HepG2 (cell line): ENCODE data around the gene RPL38. TPM values are rescaled to one million over a fixed set of nuclear protein-coding genes. Genes with fewer than 3 reads are reported as not detected.
A peak's percentile ranks its signal among the peaks of the same experiment; 100 is the strongest.

Experiments
- ATAC-seq: fragments of 200-7000 bp; cut with Tn5 transposase; 3 replicates; pipeline ENCODE4 v1.9.1; 2020; ENCODE audit warnings: mild to moderate bottlenecking, moderate library complexity
- BruUV-seq: library from RNA; stranded (reverse); fragments of 400-500 nt; replicated peaks from 2 replicates; lab custom pipeline; 2021; lab: Mats Ljungman, UMichigan
- CTCF ChIA-PET: fragments of 300-600 bp; formaldehyde crosslinking; extraction: SDS; loops from one replicate; lab custom pipeline; 2021; ENCODE audit warnings: low total read pairs, inconsistent platforms, low intra/inter-chr PET ratio; lab: Yijun Ruan, JAX
- POLR2A ChIA-PET: fragments of 350-600 bp; sonication (Branson Sonifier 250); formaldehyde crosslinking; loops from one replicate; lab custom pipeline; 2020; ENCODE audit warnings: antibody characterized with exemption, inconsistent platforms; lab: Yijun Ruan, JAX
- DNase-seq: peaks from one replicate; pipeline ENCODE4 v3.0.0-alpha.2; 2015; ENCODE audit warnings: low spot score
- FAIRE-seq: peaks from 3 replicates; lab custom pipeline; 2011; peaks lifted over from hg19 to GRCh38; lab: Jason Lieb, UNC
- H2AFZ ChIP-seq: one replicate; pipeline ENCODE4 v1.6.1; 2011; ENCODE audit warnings: low read length, inconsistent platforms
- H3K27ac ChIP-seq: fragments of 300-600 bp; 3 replicates; pipeline ENCODE4 v1.8.0; 2011; ENCODE audit warnings: mixed run types, mild to moderate bottlenecking, mixed read lengths, low read length, inconsistent platforms; ENCODE audit not compliant: insufficient read depth; ENCODE audit errors: extremely low read length
- H3K27me3 ChIP-seq, 2 experiments: fragments of 200-600 bp in 1 of 2; 2 replicates in 1 of 2; 3 replicates in 1 of 2; pipeline versions ENCODE4 v1.6.0 to v1.8.0; 2011; ENCODE audit warnings: low read length in 2 of 2, mild to moderate bottlenecking in 2 of 2, moderate library complexity in 2 of 2, inconsistent platforms in 1 of 2; ENCODE audit not compliant: insufficient read depth in 2 of 2, control insufficient read depth in 1 of 2
- H3K36me3 ChIP-seq, 2 experiments: fragments of 200-600 bp in 1 of 2; replicated peaks in 1 of 2; 2 replicates in 1 of 2; 3 replicates in 1 of 2; pipeline versions ENCODE4 v1.5.1 to v1.8.0; 2011; ENCODE audit warnings: low read length in 2 of 2, inconsistent platforms in 1 of 2; ENCODE audit not compliant: insufficient read depth in 2 of 2, control insufficient read depth in 1 of 2
- H3K4me1 ChIP-seq: 2 replicates; pipeline ENCODE4 v1.5.1; 2012; ENCODE audit warnings: low read length, inconsistent platforms; ENCODE audit not compliant: insufficient read depth
- H3K4me2 ChIP-seq: 2 replicates; pipeline ENCODE4 v1.6.0; 2011; ENCODE audit warnings: low read depth, low read length, inconsistent platforms
- H3K4me3 ChIP-seq, 3 experiments: fragments of 200-600 bp in 1 of 3; sonication (generic), shearing (Covaris generic) in 1 of 3; replicated peaks in 1 of 3; 2 replicates each; pipeline ENCODE4 v1.5.1; 2011 to 2016; ENCODE audit warnings: low read length in 3 of 3, inconsistent platforms in 2 of 3, low read depth in 2 of 3, mild to moderate bottlenecking in 2 of 3, control low read depth in 1 of 3, mixed read lengths in 1 of 3; ENCODE audit not compliant: insufficient read depth in 1 of 3
- H3K79me2 ChIP-seq: one replicate; pipeline ENCODE4 v1.6.1; 2011; ENCODE audit warnings: low read length, inconsistent platforms; ENCODE audit not compliant: insufficient read depth
- H3K9ac ChIP-seq: 2 replicates; pipeline ENCODE4 v1.6.0; 2011; ENCODE audit warnings: mild to moderate bottlenecking, low read depth, low read length, inconsistent platforms; ENCODE audit not compliant: insufficient read depth
- H3K9me3 ChIP-seq: 2 replicates; pipeline ENCODE4 v1.5.1; 2012; ENCODE audit warnings: mild to moderate bottlenecking, low read length
- H4K20me1 ChIP-seq: 2 replicates; pipeline ENCODE4 v1.6.0; 2011; ENCODE audit warnings: inconsistent platforms, mild to moderate bottlenecking, low read length, moderate library complexity; ENCODE audit not compliant: insufficient read depth
- BHLHE40 ChIP-seq: IDR thresholded peaks from 2 replicates; pipeline ENCODE4 v1.6.1; 2011; ENCODE audit warnings: low read length, improper control_type of control experiment
- ISL2 ChIP-seq: sonication (generic); formaldehyde crosslinking; IDR thresholded peaks from 2 replicates; pipeline ENCODE4 v1.5.0; 2020; ENCODE audit warnings: missing genetic modification reagents
- MTF2 ChIP-seq: sonication (generic); formaldehyde crosslinking; IDR thresholded peaks from 2 replicates; pipeline ENCODE4 v1.5.0; 2020; ENCODE audit warnings: missing genetic modification reagents, borderline replicate concordance
- PLRG1 ChIP-seq: fragments of 450-650 bp; conservative IDR thresholded peaks from 2 replicates; pipeline ENCODE4 v1.6.1; 2016
- RBFOX2 ChIP-seq: fragments of 200-400 bp; formaldehyde crosslinking; IDR thresholded peaks from 2 replicates; pipeline ENCODE4 v1.6.1; 2017; ENCODE audit warnings: low read depth, mild to moderate bottlenecking, low read length
- REL ChIP-seq: sonication (generic); formaldehyde crosslinking; conservative IDR thresholded peaks from 2 replicates; pipeline ENCODE4 v1.8.0; 2022; ENCODE audit warnings: mild to moderate bottlenecking, missing genetic modification reagents, moderate library complexity
- TFAP4 ChIP-seq: sonication (generic); IDR thresholded peaks from 2 replicates; pipeline ENCODE4 v1.6.1; 2016; ENCODE audit warnings: low read depth, borderline replicate concordance
- ZBTB21 ChIP-seq: sonication (generic); formaldehyde crosslinking; IDR thresholded peaks from 2 replicates; pipeline ENCODE4 v1.4.0; 2020; ENCODE audit warnings: missing genetic modification reagents
- ZBTB38 ChIP-seq: sonication (generic); formaldehyde crosslinking; IDR thresholded peaks from 2 replicates; pipeline ENCODE4 v1.5.1; 2020; ENCODE audit warnings: mild to moderate bottlenecking, missing genetic modification reagents
- ZKSCAN8 ChIP-seq: IDR thresholded peaks from 2 replicates; pipeline ENCODE4 v1.6.1; 2016; ENCODE audit warnings: borderline replicate concordance, missing genetic modification reagents, missing compliant biosample characterization
- ZNF224 ChIP-seq: sonication (generic); formaldehyde crosslinking; IDR thresholded peaks from 2 replicates; pipeline ENCODE4 v1.5.0; 2020; ENCODE audit warnings: mild to moderate bottlenecking, missing genetic modification reagents
- WGBS: methylation state at CpG from one replicate; pipeline ENCODE4 v1.1.6; 2017; ENCODE audit warnings: low lambda C conversion rate; 5-methylcytosine and 5-hydroxymethylcytosine counted together
- in situ Hi-C: cut with HindIII; loops from 2 replicates; pipeline ENCODE4 v1.10.0; 2017; ENCODE audit warnings: low pct_unique_long_range_greater_than_20kb; ENCODE audit not compliant: extremely low pct_ligation_motif_present
- intact Hi-C: fragments of 100-400 bp; cut with micrococcal nuclease; formaldehyde crosslinking; loops from one replicate; pipeline ENCODE4 v1.10.0; 2022; ENCODE audit not compliant: unreplicated experiment
- polyA plus RNA-seq, 8 experiments: library from polyadenylated mRNA; depleted of rRNA in 3 of 8; stranded (reverse) in 7 of 8; unstranded in 1 of 8; fragments of >200 nt; fragmentation: Illumina TruSeq in 4 of 8; extraction: Trizol in 4 of 8; gene quantifications; 2 replicates each; pipeline versions ENCODE4 v1.2.1 to v1.2.3, GENCODE V29; 2011 to 2016; ENCODE audit warnings: low read depth in 4 of 8, missing spikeins in 1 of 8, mixed read lengths in 1 of 8; ENCODE audit not compliant: insufficient read depth in 1 of 8
- total RNA-seq, 5 experiments: library from RNA; depleted of rRNA; stranded (reverse); fragments of >200 nt; fragmentation: Illumina TruSeq; extraction: Trizol; gene quantifications; 2 replicates each; pipeline ENCODE4 v1.2.3, GENCODE V29; 2016; ENCODE audit warnings: low read depth in 1 of 5
- TF ChIP-seq, protein P1 (sequence below): sonication (generic); formaldehyde crosslinking; IDR thresholded peaks from 2 replicates; pipeline ENCODE4 v1.9.0; 2022; ENCODE audit warnings: missing genetic modification reagents, mild to moderate bottlenecking, borderline replicate concordance
- TF ChIP-seq, protein P2 (sequence below): sonication (generic); formaldehyde crosslinking; IDR thresholded peaks from 2 replicates; pipeline ENCODE4 v1.4.0; 2020; ENCODE audit warnings: missing genetic modification reagents, borderline replicate concordance
- TF ChIP-seq, protein P3 (sequence below): IDR thresholded peaks from 2 replicates; pipeline ENCODE4 v1.6.1; 2016; ENCODE audit warnings: control low read depth

The RPL38 gene
- total and polyA plus RNA-seq, 2 of the 13 experiments (the other 11 are each of a cell fraction or from before 2014, with no cell fraction given), result 2,370 to 2,372 TPM

- Histone ChIP-seq H2AFZ (no peak overlapping the region), H3K27ac (no peak overlapping the region), H3K4me3 (peak overlapping the region in 2 of 3 experiments; percentile 51 to 63; a peak in 2 of 6 replicates), H3K4me1 (peaks cover 49% of the 10 kb centered on the region), H3K27me3 (peaks cover 0 to 8% of the 10 kb centered on the region in 2 experiments; a peak in 3 of 5 replicates), H3K9ac (peak overlapping the region; percentile 40; the same call in 1 of the 2 replicates), H3K79me2 (peaks cover 9% of the 10 kb centered on the region), H4K20me1 (peaks cover 39% of the 10 kb centered on the region), H3K9me3 (no peaks in the 10 kb centered on the region), H3K4me2 (peak overlapping the region; percentile 85), H3K36me3 (peaks cover 21 to 36% of the 10 kb centered on the region in 2 experiments)
- no peak for DNase-seq
- intact Hi-C loops, result no loop called here
- WGBS, result 79% methylated on average over 45 of the region's 48 CpGs
- ATAC-seq, result peak; percentile 11
- no TSS peak for BruUV-seq
- in situ Hi-C loops, result no loop called here
- CTCF ChIA-PET, result no interaction called here
- POLR2A ChIA-PET, result interaction anchor here (0.7 to 2.0 kb wide), 3 partner anchors 8 to 84 kb away, joined by 3 to 22 read pairs (median 7); partner anchors contain the start of gene RPL38
- no peak for FAIRE-seq
- TF ChIP-seq, protein P1, sequence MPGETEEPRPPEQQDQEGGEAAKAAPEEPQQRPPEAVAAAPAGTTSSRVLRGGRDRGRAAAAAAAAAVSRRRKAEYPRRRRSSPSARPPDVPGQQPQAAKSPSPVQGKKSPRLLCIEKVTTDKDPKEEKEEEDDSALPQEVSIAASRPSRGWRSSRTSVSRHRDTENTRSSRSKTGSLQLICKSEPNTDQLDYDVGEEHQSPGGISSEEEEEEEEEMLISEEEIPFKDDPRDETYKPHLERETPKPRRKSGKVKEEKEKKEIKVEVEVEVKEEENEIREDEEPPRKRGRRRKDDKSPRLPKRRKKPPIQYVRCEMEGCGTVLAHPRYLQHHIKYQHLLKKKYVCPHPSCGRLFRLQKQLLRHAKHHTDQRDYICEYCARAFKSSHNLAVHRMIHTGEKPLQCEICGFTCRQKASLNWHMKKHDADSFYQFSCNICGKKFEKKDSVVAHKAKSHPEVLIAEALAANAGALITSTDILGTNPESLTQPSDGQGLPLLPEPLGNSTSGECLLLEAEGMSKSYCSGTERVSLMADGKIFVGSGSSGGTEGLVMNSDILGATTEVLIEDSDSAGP (CRISPR knock-in tag), result 0 out of 2 replicates have a peak, but pooled peaks have one; percentile 30
- TF ChIP-seq MTF2 (CRISPR knock-in tag) (no peak), RBFOX2 (peak; percentile 8; the same call in 1 of the 2 replicates), ZBTB38 (0 out of 2 replicates have a peak, but pooled peaks have one; percentile 13), PLRG1 (no peak), REL (CRISPR knock-in tag) (0 out of 2 replicates have a peak, but pooled peaks have one; percentile 22), ISL2 (CRISPR knock-in tag) (no peak), ZNF224 (CRISPR knock-in tag) (0 out of 2 replicates have a peak, but pooled peaks have one; percentile 28), BHLHE40 (no peak), TFAP4 (no peak), ZBTB21 (no peak), ZKSCAN8 (CRISPR knock-in tag) (no peak)
- TF ChIP-seq, protein P2, sequence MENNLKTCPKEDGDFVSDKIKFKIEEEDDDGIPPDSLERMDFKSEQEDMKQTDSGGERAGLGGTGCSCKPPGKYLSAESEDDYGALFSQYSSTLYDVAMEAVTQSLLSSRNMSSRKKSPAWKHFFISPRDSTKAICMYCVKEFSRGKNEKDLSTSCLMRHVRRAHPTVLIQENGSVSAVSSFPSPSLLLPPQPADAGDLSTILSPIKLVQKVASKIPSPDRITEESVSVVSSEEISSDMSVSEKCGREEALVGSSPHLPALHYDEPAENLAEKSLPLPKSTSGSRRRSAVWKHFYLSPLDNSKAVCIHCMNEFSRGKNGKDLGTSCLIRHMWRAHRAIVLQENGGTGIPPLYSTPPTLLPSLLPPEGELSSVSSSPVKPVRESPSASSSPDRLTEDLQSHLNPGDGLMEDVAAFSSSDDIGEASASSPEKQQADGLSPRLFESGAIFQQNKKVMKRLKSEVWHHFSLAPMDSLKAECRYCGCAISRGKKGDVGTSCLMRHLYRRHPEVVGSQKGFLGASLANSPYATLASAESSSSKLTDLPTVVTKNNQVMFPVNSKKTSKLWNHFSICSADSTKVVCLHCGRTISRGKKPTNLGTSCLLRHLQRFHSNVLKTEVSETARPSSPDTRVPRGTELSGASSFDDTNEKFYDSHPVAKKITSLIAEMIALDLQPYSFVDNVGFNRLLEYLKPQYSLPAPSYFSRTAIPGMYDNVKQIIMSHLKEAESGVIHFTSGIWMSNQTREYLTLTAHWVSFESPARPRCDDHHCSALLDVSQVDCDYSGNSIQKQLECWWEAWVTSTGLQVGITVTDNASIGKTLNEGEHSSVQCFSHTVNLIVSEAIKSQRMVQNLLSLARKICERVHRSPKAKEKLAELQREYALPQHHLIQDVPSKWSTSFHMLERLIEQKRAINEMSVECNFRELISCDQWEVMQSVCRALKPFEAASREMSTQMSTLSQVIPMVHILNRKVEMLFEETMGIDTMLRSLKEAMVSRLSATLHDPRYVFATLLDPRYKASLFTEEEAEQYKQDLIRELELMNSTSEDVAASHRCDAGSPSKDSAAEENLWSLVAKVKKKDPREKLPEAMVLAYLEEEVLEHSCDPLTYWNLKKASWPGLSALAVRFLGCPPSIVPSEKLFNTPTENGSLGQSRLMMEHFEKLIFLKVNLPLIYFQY, result no peak
- TF ChIP-seq, protein P3, sequence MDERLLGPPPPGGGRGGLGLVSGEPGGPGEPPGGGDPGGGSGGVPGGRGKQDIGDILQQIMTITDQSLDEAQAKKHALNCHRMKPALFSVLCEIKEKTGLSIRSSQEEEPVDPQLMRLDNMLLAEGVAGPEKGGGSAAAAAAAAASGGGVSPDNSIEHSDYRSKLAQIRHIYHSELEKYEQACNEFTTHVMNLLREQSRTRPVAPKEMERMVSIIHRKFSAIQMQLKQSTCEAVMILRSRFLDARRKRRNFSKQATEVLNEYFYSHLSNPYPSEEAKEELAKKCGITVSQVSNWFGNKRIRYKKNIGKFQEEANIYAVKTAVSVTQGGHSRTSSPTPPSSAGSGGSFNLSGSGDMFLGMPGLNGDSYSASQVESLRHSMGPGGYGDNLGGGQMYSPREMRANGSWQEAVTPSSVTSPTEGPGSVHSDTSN (CRISPR knock-in tag), result no peak
These were observed 8.9 kb downstream of the RPL38 start for GRCh38 chr17:74212209-74212912.
